GM12891 (cell line): Measurements from ENCODE around the gene SLC39A7.

Source experiments
- DNase-seq: peaks from one replicate; pipeline ENCODE4 v3.0.0; 2011; ENCODE audit warnings: low spot score; ENCODE audit not compliant: insufficient read length
- FAIRE-seq: peaks from 2 replicates; lab custom pipeline; 2011; peaks lifted over from hg19 to GRCh38; lab: Jason Lieb, UNC
- PAX5 ChIP-seq: IDR thresholded peaks from 2 replicates; pipeline ENCODE4 v1.6.1; 2011; ENCODE audit warnings: low read length, moderate library complexity, mild to moderate bottlenecking; ENCODE audit not compliant: insufficient read depth, severe bottlenecking
- POLR2A ChIP-seq: IDR thresholded peaks from 2 replicates; pipeline ENCODE4 v1.6.1; 2011; ENCODE audit warnings: low read depth, low read length, control low read depth
- POLR2AphosphoS5 ChIP-seq: IDR thresholded peaks from 2 replicates; pipeline ENCODE4 v1.6.1; 2011; ENCODE audit warnings: low read depth, low read length, control low read depth
- POU2F2 ChIP-seq: IDR thresholded peaks from 2 replicates; pipeline ENCODE4 v1.6.1; 2011; ENCODE audit warnings: low read depth, mild to moderate bottlenecking, control low read depth, low read length, moderate library complexity
- SPI1 ChIP-seq: IDR thresholded peaks from 2 replicates; pipeline ENCODE4 v1.6.1; 2011; ENCODE audit warnings: low read depth, low read length, control low read depth
- TAF1 ChIP-seq: IDR thresholded peaks from 2 replicates; pipeline ENCODE4 v1.6.1; 2011; ENCODE audit warnings: low read depth, low read length, control low read depth

The SLC39A7 gene

GRCh38 chr6:33205191-33206026 lies 4.7 kb downstream of the SLC39A7 start:
- TF ChIP-seq TAF1 (no peak), SPI1 (no peak), POU2F2 (no peak), POLR2A (no peak), POLR2AphosphoS5 (no peak), PAX5 (no peak)
- FAIRE-seq (peak; percentile 35), DNase-seq (no peak)

GRCh38 chr6:33206027-33206863 lies 5.6 kb downstream of the SLC39A7 start:
- DNase-seq (no peak), FAIRE-seq (no peak)
- TF ChIP-seq POLR2AphosphoS5 (no peak), POLR2A (no peak), TAF1 (no peak), POU2F2 (no peak), PAX5 (no peak)

DNA sequence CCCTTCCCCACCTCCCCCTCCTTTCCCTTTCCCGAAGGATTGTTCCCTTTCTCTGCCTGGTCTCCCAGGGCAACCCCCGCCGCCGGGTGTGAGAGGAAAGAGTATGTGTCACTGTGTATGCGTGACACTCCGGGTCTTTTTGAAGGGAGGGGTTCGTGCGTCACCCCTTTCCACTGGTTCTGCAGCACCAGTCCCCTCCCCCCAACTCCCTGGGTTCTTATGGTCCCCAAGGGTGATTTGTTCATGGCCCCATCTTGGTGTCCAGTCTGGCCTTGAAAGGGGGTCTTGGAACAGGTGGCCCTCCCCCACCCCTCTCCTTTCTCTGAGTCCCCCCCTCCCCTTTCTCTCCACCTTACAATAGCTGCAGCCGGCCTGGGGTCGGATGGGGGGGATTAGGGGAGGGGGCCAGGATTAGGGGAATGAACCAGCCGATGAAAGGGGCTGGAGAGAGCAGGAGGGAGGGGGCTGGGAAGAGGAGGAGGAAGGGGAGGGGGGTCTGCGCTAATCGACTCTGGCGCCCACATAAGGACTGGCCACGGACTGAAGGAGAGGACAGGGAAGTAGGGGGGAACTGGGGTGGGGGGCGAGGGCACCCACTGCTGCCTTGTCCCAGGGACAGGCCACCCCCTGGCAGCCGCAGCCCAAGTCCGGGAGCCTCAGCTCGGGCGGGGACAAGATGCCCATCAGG lies 6.3 kb downstream of the SLC39A7 start:
- no peak for FAIRE-seq
- TF ChIP-seq POU2F2 (no peak), SPI1 (no peak), PAX5 (no peak), POLR2AphosphoS5 (no peak), TAF1 (no peak), POLR2A (no peak)
- no peak for DNase-seq

- TF ChIP-seq SPI1 = no peak
- TF ChIP-seq POLR2AphosphoS5 = no peak
- no peak for TF ChIP-seq PAX5
- no peak for TF ChIP-seq POU2F2
- TF ChIP-seq POLR2A = no peak
- TF ChIP-seq TAF1 = no peak
- FAIRE-seq (no peak), DNase-seq (no peak)
Observed at GRCh38 chr6:33207552-33208090, 7.0 kb downstream of the SLC39A7 start.

DNA sequence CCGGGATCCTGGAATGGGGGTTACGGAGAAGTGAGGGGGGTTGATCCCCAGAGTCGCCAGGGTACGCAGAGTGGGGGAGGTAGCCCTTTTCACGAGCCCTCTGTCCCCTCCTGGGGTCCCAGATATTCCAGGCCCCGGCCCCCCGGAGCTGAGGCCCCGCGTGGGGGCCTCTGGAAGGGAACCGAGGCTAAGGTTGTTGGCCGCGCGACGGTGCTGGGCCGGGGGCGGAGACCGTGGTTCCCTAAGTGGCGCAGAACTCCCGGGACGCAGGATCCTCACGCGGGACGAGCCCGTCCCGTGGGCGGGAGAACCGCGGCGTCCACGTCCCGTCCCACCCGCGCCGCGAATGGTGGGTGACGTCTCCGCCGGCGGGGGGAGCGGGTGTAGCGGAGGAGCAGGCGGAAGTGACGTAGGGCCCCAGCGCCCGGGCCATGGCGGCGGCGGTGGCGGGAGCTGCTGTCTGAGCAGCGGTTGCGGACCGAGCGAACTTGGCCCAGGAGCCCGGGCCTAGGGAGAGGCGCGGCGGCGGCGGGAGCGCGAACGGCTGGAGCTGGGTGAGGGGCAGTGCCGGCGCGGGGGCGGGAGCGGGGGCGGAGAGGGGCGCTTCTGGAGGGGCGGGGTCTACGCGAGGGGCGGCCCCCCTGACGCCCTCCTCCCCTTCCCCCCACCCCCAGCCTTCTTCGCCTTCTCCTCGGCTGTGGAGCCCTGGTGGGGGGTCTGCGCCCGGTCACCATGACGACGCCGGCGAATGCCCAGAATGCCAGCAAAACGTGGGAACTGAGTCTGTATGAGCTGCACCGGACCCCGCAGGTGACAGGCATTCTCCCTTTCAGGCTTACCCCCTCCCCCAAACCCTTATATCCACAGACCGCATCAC lies 7.7 kb downstream of the SLC39A7 start, which contains the start of gene RING1:
Gene RING1 (plus strand): TSS at position 410 of the 877 bp plus-strand sequence. CDS start 323 bp downstream, at position 733.
- TF ChIP-seq PAX5 (no peak), POU2F2 (0 out of 2 replicates have a peak, but pooled peaks have one; percentile 57), TAF1 (peak; percentile 70; the same call in 1 of the 2 replicates), POLR2A (peak; percentile 89), POLR2AphosphoS5 (peak; percentile 84), SPI1 (no peak)
- peak; percentile 95 for DNase-seq
- peak; percentile 95 for FAIRE-seq

DNA sequence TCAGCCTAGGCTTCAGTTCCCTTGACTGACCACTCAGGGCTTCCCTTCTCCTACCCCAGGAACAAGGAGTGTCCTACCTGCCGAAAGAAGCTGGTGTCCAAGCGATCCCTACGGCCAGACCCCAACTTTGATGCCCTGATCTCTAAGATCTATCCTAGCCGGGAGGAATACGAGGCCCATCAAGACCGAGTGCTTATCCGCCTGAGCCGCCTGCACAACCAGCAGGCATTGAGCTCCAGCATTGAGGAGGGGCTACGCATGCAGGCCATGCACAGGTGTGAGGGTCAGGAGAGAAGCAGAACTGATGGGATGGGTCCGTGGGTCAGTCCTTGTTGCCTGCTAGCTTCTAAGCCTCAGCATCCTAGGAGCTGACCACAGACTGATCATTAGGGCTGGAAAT lies 9.2 kb downstream of the SLC39A7 start:
- FAIRE-seq (no peak), DNase-seq (no peak)
- TF ChIP-seq POU2F2 (no peak), SPI1 (no peak), PAX5 (no peak), POLR2AphosphoS5 (no peak)

GRCh38 chr6:33211136-33211535 lies 10.5 kb downstream of the SLC39A7 start:
- FAIRE-seq (no peak), DNase-seq (no peak)
- TF ChIP-seq SPI1 (no peak), POLR2A (no peak)

DNA sequence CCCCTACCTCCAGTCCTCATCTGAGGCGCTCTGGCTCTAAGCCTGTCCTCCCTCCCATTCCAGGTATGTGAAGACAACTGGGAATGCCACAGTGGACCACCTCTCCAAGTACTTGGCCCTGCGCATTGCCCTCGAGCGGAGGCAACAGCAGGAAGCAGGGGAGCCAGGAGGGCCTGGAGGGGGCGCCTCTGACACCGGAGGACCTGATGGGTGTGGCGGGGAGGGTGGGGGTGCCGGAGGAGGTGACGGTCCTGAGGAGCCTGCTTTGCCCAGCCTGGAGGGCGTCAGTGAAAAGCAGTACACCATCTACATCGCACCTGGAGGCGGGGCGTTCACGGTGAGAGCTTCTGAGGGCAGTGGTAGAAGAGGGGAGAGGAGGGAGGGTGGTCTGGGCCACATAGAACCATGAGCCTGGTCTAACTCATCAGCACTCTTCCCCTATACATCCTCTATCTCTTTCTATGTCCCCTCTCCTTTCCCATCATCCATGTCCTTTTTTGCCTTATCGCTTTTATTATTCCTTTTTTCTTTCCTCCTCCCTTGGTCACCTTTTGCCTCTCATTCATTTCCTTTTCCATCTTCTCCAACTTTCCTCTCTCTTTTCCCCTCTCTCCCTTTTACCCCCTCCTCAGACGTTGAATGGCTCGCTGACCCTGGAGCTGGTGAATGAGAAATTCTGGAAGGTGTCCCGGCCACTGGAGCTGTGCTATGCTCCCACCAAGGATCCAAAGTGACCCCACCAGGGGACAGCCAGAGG lies 11.2 kb downstream of the SLC39A7 start:
- DNase-seq (no peak), FAIRE-seq (no peak)
- TF ChIP-seq PAX5 = no peak
- TF ChIP-seq SPI1 = no peak
- no peak for TF ChIP-seq TAF1
- TF ChIP-seq POLR2A = no peak
- TF ChIP-seq POU2F2 = no peak
- TF ChIP-seq POLR2AphosphoS5 = no peak
